GM12873 (cell line): ENCODE data around the gene DUSP15.

ENCODE experiments used
- CTCF ChIP-seq: IDR thresholded peaks from 2 replicates; pipeline ENCODE4 v1.5.1; 2012; ENCODE audit warnings: low read depth, mild to moderate bottlenecking, moderate library complexity, low read length, control low read depth; ENCODE audit not compliant: insufficient read depth; ENCODE audit errors: missing control alignments

The DUSP15 gene

GRCh38 chr20:31811796-31812728 is 58.3 kb downstream of the DUSP15 start:
- TF ChIP-seq CTCF, result no peak

GRCh38 chr20:31811198-31811597 is 59.1 kb downstream of the DUSP15 start:
- no peak for TF ChIP-seq CTCF
